GM18861 (cell line): ENCODE results near the gene KIFC1.
"Not testable (repeated sequence)": the region's sequence is repeated elsewhere in the genome, so short reads cannot be mapped to it uniquely, and the experiment has no call there.

Experiments used
- ATAC-seq: cut with Tn5 transposase; IDR thresholded peaks from one replicate; pipeline ENCODE4 v1.9.1; 2021; ENCODE audit not compliant: unreplicated experiment

Gene KIFC1

GRCh38 chr6:33373960-33374910 is 17.4 kb upstream of the KIFC1 start:
- ATAC-seq = no peak

GRCh38 chr6:33375143-33375671 is 16.4 kb upstream of the KIFC1 start:
- ATAC-seq = no peak

GRCh38 chr6:33377171-33377570 is 14.5 kb upstream of the KIFC1 start:
- no peak for ATAC-seq

- not testable (repeated sequence) for ATAC-seq
Measured at GRCh38 chr6:33379184-33379583, 12.4 kb upstream of the KIFC1 start.

GRCh38 chr6:33380272-33380981 is 11.2 kb upstream of the KIFC1 start:
- ATAC-seq = no peak

- ATAC-seq = no peak
Measured at GRCh38 chr6:33383427-33384185, 8.0 kb upstream of the KIFC1 start.

- no peak for ATAC-seq
Measured at GRCh38 chr6:33384581-33385020, 7.0 kb upstream of the KIFC1 start.

- no peak for ATAC-seq
Measured at GRCh38 chr6:33390173-33390572, 1.4 kb upstream of the KIFC1 start.

GRCh38 chr6:33390767-33391277 is 801 bp upstream of the KIFC1 start:
- ATAC-seq = peak; percentile 2

GRCh38 chr6:33391922-33392594 is 435 bp downstream of the KIFC1 start:
- peak; percentile 1 for ATAC-seq

- ATAC-seq = no peak
Measured at GRCh38 chr6:33392595-33392948, 949 bp downstream of the KIFC1 start.

- ATAC-seq = no peak
Measured at GRCh38 chr6:33392979-33393378, 1.4 kb downstream of the KIFC1 start.

- ATAC-seq = no peak
Measured at GRCh38 chr6:33397541-33397940, 5.9 kb downstream of the KIFC1 start.

GRCh38 chr6:33398601-33399000 is 7.0 kb downstream of the KIFC1 start:
- ATAC-seq = not testable (repeated sequence)

- not testable (repeated sequence) for ATAC-seq
Measured at GRCh38 chr6:33399881-33400280, 8.3 kb downstream of the KIFC1 start.

GRCh38 chr6:33404884-33405283 is 13.3 kb downstream of the KIFC1 start:
- ATAC-seq = no peak

GRCh38 chr6:33405386-33405940 is 13.8 kb downstream of the KIFC1 start:
- ATAC-seq = no peak

GRCh38 chr6:33406126-33406525 is 14.5 kb downstream of the KIFC1 start:
- no peak for ATAC-seq

GRCh38 chr6:33407132-33407718 is 15.6 kb downstream of the KIFC1 start:
- ATAC-seq = no peak
